Omental fat pad (tissue), 4 donors: ENCODE data around the gene MPIG6B. TPM values are rescaled to one million over a fixed set of nuclear protein-coding genes. Genes with fewer than 3 reads are reported as not detected.

ENCODE experiments used
- ATAC-seq: fragments of 150-250 bp; one replicate; pipeline ENCODE4 v1.9.1; 2016; ENCODE audit warnings: mild to moderate bottlenecking, moderate library complexity; ENCODE audit not compliant: low FRiP score
- DNase-seq: peaks from one replicate; pipeline ENCODE4 v3.0.0-alpha.2; 2019; ENCODE audit warnings: low spot score
- CTCF ChIP-seq, 3 donors: fragments of 450-650 bp; IDR thresholded peaks; one replicate each; pipeline ENCODE4 v1.5.1; 2016 to 2017; ENCODE audit warnings: antibody characterized with exemption in 3 of 3, mild to moderate bottlenecking in 3 of 3, moderate library complexity in 2 of 3
- total RNA-seq, 4 donors: library from RNA; depleted of rRNA; stranded (reverse); fragments of >200 nt; gene quantifications; one replicate each; pipeline ENCODE4 v1.1.0, GENCODE V29; 2016

The MPIG6B gene
- total RNA-seq, 4 donors from 2014 or later, result 0.84 TPM; not detected in 3

- ATAC-seq, result no peak
- no peak for DNase-seq
- no peak for TF ChIP-seq CTCF (IDR thresholded peaks at IDR 0.05)
These were observed 39.6 kb upstream of the MPIG6B start for GRCh38 chr6:31683591-31683990.

- TF ChIP-seq CTCF (IDR thresholded peaks at IDR 0.05), result no peak
- ATAC-seq, result no peak
- DNase-seq, result no peak
These were observed 36.7 kb upstream of the MPIG6B start for GRCh38 chr6:31686483-31686882.

- ATAC-seq, result no peak
- TF ChIP-seq CTCF (IDR thresholded peaks at IDR 0.05), result no peak
- no peak for DNase-seq
These were observed 35.9 kb upstream of the MPIG6B start for GRCh38 chr6:31687321-31687720.

- TF ChIP-seq CTCF (IDR thresholded peaks at IDR 0.05), result no peak
- ATAC-seq (no peak), DNase-seq (no peak)
These were observed 35.1 kb upstream of the MPIG6B start for GRCh38 chr6:31687860-31688693.

GRCh38 chr6:31689249-31690110 is 33.7 kb upstream of the MPIG6B start:
- TF ChIP-seq CTCF (IDR thresholded peaks at IDR 0.05), result no peak
- DNase-seq, result no peak
- peak; percentile 7 for ATAC-seq

- ATAC-seq, result peak; percentile 91
- TF ChIP-seq CTCF (IDR thresholded peaks at IDR 0.05), result no peak
- DNase-seq, result no peak
These were observed 32.7 kb upstream of the MPIG6B start for GRCh38 chr6:31690231-31691077.
